ENCODE measurements around the gene RAPH1.

The RAPH1 gene

DNA sequence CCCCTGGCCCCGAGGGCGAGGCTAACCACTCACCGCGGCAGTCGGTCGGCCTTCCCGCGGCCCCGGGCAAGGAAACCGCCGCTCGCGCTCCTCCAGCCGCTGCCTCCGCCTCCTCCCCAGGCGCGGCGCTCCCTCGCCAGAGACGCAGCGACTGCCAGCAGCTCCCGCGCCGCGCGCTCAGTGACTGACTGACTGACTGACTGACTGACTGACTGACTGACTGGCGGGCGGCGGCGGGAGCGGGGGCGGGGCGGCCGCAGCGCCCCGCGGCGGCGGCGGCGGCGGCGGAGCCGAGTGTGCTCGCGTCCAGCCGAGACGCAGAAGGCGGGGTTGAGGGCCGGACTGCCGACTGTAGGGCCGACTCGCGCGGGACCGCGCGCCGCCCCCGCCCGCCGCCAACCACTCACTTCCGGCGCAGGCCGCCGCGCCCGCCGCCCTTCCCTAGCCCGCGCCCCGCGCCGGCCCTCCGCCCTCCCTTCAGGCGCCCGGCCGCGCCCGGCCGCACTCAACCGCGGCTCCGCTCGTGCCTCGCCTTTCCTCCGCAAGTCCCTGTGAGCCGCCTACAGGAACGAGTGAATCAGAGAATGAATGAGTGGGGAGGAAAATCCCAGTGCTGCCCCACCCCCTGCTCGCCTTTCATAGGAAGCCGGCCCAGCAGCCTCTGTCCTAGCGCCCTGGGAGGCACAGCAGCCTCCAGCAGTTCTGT, at the start of gene RAPH1:
RAPH1 (minus strand) TSS at position 224 of the 706 bp plus-strand sequence. CDS start 39,948 bp downstream, outside the sequence.
- peak; percentile 84 for DNase-seq

GRCh38 chr2:203584784-203585183, 49.7 kb upstream of the RAPH1 start:
- DNase-seq, result no peak

DNA sequence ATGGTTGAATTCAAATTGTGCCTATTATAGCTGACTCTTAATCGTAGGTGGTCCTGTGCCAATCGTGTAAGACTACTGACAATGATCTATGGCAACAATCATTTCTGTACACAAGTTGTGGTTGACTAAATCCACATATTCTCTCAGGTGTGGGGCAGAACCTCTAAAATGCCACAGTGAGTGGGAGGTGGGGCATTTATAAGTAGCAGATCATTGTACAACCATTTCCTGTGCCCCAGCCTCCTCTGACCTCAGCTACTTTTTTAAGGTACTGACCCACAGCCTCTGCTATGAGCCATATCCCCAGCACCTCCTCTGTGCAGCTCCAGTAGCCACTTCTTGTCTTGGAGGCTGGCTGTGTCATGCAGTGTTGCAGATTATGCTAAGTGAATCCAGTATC, 48.6 kb upstream of the RAPH1 start:
- no peak for DNase-seq

DNA sequence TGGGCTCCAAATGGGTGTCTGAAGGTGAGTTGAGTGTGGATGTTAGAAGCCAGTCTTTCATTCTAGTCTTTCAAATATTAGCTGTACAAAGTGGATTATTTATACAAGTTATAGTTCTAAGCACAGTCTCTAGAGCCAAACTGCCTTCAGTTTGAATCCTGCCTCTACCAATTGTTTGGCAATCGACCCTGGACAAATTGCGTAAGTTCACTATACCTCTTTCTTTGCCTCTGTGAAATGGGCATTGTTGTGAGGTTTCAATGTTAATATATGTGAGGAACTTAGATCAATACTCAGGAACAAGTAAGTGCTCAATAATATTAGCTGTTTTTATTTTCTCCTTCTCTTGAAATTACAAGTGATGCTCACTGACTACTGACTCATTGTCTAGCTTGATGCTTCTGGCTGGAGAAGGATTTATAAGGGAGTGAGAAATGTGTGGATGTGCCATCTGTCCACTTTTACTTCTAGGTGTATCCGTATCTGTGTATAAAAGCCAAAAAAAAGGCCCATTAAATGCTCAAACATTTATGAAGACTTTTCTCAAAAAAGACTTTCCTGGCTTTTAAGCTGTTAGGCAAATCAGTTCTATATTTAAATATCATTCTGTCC, 48.1 kb upstream of the RAPH1 start:
- no peak for DNase-seq

DNA sequence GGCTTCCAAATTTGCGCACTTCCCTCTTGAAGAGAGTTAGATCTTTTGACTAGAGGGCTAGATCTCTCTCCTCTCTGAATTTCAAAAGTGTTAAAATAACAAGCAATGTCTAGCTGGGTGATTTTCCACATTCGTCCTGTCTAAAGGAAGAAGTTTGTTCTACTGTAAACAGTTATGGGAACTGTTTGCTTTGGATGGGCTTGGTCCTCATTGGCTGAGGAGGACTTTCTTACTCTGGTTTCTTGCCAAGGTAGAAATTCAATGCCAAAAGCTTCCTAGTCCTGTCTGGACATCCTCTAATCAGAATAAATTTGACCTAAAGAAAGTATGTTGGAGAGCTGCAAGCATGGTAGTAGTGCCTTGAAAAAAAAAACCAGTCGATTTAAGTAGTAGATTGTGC, 47.4 kb upstream of the RAPH1 start:
- no peak for DNase-seq

DNA sequence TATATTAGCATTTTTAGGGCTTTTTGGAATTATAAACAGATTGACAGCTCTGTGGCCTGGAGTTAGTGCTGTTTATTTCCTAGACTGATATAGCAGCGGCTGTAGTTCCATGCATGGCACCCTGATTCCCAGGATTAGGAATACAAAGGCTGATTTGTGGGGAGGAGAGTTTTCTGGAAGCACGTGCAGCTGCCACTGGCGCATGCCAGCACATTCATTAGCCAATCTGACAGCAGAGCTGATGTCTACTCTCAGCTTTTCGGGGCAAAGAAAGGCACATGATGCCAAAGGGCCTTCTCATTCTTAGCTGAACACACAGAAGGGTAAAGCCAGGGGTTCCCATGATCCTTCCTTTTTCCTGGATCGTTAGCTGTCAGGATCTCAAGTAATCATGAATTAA, 45.7 kb upstream of the RAPH1 start:
- no peak for DNase-seq

- DNase-seq, result no peak
Observed at GRCh38 chr2:203579730-203580129, 44.6 kb upstream of the RAPH1 start.

GRCh38 chr2:203578759-203579643, 43.9 kb upstream of the RAPH1 start:
- no peak for DNase-seq

DNA sequence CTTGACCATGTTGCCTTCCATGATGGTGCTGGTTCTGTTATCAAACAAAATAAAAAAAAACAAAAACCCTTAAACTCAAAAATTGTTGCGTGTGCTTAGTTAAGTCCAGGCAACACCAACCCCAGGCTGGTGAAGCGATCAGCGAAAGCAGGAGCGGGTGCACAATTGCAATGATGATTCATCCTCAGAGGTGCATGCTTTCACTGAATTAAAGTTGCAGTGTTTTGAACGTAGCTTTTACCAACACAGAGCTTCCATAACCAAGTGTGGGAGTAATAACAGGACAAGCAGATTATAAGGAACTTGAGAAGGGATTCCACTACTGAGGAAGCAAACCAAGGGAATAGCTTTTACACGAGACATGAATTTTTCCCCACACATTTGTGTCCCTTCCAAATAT, 39.7 kb upstream of the RAPH1 start:
- no peak for DNase-seq

DNA sequence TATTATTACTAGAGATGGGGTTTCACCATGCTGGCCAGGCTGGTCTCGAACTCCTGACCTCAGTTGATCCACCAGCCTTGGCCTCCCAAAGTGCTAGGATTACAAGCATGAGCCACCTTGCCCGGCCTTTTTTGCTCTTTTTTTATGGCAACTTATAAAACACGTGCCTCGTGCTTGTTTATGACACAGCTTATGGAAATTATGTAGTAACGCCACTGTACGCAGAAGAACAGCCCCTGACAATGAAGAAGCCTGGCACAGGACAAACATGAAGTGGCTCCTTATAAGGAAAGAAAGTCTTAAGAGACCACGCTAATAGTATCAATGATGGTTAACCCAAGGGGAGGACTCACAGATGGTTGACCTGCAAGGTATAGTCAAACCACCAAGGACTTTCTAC, 37.2 kb upstream of the RAPH1 start:
- no peak for DNase-seq

DNA sequence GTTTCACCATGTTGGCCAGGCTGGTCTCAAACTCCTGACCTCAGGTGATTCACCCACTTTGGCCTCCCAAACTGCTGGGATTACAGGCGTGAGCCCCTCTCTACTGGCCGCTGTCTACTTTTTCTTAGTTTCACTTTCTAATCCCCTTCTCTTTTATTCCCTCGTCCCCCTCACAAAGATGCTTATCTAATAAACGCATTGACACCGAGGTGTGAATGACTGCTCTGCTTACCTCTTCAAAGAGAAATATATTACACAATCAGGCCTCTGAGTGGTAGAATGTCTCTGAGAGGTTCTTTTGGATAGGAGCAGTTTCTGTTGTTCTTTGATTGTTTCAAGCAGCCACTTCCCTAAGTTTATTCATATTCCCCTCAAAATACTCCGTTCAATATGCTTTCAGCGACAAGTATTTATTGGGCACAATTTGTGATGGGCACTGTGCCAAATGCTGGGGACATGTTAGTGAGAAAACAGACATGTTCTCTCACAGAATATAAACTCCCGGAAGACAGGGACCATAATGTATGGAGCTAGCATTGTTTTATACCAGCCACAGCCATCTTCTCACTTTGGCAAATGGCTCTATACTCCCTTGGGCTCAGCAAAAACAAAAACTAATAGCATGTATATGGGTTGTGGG, 34.7 kb upstream of the RAPH1 start:
- no peak for DNase-seq

GRCh38 chr2:203567691-203568090, 32.6 kb upstream of the RAPH1 start:
- DNase-seq, result no peak

- DNase-seq, result no peak
Observed at GRCh38 chr2:203566161-203566560, 31.1 kb upstream of the RAPH1 start.

DNA sequence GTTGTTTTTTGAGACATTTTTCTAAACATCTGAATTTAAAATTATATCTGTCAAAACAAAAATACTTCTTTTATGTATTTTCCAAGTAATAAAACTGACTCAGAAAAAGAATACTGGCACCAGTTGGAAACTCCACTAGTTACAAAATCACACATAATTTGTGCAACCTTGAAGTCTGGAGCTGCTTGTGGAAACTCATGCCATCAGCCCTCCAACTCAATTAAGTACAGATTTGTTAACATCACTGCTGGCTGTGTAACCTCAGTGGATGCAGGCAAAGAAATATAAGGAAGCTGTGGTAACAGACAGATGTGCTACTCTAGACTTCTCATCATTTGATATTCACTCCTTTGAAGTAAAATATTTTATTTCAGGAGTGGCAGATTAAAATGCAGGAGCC, 30.0 kb upstream of the RAPH1 start:
- DNase-seq, result no peak

- no peak for DNase-seq
Observed at GRCh38 chr2:203562268-203562667, 27.2 kb upstream of the RAPH1 start.

DNA sequence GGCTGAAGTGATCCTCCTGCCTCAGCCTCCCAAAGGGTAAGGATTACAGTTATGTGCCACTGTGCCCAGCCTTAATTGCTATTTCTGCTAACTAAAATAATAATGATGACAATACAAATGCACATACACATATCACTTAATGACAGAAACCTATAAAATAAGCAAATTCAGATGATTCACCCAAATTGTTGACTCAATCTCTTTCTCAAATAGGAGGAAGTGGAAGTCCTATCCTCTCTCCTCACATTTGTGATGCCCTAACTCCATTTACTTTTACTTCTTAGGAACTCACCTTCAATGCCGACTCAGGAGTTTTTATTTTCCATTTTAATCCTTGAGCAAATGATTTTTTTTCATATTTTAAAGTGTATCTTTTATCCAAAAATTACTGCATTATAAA, 24.5 kb upstream of the RAPH1 start:
- no peak for DNase-seq

- DNase-seq, result no peak
Observed at GRCh38 chr2:203553784-203554183, 18.7 kb upstream of the RAPH1 start.

DNA sequence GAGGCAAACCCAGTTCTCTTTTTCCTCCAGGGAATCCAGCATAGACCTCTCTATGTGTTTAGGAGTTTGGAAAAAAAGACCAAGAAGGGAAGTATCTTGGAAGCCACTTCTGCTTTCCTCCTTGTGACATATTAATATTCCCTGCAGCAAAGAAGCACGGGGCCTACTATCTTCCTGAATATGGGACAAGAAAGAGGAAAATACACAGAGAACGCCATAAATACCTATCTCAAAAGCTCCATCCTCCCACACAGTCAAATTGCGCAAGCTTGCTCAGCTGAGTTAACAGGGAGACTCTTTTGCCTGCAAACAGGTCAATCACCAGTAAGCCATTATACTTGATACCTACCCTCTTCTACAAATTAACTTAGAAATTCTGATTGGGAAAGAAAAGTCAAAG, 16.7 kb upstream of the RAPH1 start:
- no peak for DNase-seq

DNA sequence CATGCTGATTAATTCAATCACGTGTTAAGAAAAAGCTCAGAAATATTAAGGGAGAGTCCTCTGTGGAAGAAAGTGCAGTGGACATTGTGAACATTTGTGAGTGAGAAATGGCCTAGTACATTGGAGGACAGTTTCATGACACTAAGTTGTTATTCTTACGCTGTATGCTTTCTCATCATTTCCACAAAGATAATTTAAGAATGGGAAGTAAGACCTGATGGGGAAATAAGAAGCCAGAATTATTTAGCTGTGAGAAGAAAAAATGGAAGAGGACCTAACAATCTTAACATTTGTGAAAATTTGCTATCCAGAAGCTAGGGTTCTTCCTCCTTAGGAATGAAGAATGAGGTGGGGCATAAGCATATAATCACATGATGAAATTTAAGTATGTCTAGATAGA, 15.2 kb upstream of the RAPH1 start:
- no peak for DNase-seq

DNA sequence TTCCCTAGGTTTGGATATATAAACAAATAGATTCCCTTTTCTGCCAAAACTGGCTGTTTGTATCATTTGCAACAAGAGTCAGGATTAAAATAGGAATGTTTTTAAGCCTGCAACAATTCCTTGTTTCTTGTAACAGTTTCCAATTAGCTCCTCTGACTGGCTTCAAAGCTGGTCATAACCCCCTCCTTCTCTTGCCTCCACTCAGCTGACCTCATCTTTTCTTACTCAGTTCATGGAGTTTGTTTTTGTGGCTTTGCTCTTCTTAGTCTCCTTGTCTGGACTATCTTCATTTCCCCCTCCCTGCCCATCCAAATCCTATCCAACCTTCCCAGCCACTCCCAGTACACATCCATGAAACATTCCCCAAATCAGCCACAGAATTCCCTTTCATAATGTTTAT, 14.3 kb upstream of the RAPH1 start:
- DNase-seq, result no peak

DNA sequence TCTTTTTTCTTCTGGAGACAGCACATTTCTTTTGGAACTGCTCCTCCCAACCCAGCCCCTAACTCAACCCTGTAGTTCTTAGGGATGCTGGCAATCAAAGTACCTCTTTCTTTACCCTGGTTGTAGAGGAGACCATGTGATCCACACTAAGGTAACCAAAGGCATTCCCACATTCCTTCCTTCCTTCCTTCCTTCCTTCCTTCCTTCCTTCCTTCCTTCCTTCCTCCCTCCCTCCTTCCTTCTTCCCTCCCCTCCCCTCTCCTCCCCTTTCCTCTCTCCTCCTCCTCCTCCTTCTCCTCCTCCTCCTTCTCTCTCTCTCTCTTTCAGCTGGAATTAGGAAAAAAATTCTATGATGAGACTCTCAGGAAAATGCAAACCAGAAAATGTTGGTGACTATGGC, 13.8 kb upstream of the RAPH1 start:
- no peak for DNase-seq

- no peak for DNase-seq
Observed at GRCh38 chr2:203547356-203547755, 12.3 kb upstream of the RAPH1 start.

DNA sequence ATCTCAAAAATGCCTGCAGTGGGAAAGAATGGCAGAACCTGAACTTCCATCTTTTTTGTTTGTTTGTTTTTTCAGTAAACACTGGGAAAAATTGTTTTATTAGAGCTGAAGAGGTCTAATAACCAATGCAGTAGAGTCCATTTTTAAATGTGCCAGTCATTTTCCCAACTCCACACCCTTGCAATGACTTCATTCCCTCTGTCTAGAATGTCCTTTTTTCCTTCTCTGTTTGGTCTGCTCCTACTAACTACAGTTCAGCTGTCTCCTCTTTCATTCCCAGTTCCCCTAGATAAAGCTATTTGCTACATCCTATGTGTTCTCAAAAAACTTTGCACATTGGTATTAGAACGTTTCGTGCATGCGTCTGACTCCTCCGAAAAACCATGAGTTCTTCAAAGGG, 9.3 kb upstream of the RAPH1 start:
- DNase-seq, result no peak
